T-helper 1 cell treated with Interleukin-12 subunit alpha and Interleukin-12 subunit beta and Interleukin-4 antibody, amounts not matched to agents 30 ng/mL and 1 ng/mL, for 36 hours (primary cell): Measurements from ENCODE around the gene IQGAP3. TPM values are rescaled to one million over a fixed set of nuclear protein-coding genes. Genes with fewer than 3 reads are reported as not detected.

ENCODE experiments used
- intact Hi-C: fragments of 100-400 bp; cut with micrococcal nuclease; formaldehyde crosslinking; loops from one replicate; pipeline ENCODE4 v1.15.1; 2024
- total RNA-seq: library from RNA; stranded (reverse); gene quantifications from 2 replicates; pipeline ENCODE4 v1.2.3, GENCODE V29; 2022

The IQGAP3 gene
- total RNA-seq, 1 donor from 2014 or later = 11.6 TPM

GRCh38 chr1:156488566-156489165 lies 83.7 kb downstream of the IQGAP3 start:
- intact Hi-C loops = no loop called here

- intact Hi-C loops = no loop called here
Observed at GRCh38 chr1:156487862-156488261, 84.5 kb downstream of the IQGAP3 start.

- intact Hi-C loops = no loop called here
Observed at GRCh38 chr1:156486421-156487344, 85.7 kb downstream of the IQGAP3 start.

GRCh38 chr1:156485984-156486383 lies 86.4 kb downstream of the IQGAP3 start:
- intact Hi-C loops = no loop called here

DNA sequence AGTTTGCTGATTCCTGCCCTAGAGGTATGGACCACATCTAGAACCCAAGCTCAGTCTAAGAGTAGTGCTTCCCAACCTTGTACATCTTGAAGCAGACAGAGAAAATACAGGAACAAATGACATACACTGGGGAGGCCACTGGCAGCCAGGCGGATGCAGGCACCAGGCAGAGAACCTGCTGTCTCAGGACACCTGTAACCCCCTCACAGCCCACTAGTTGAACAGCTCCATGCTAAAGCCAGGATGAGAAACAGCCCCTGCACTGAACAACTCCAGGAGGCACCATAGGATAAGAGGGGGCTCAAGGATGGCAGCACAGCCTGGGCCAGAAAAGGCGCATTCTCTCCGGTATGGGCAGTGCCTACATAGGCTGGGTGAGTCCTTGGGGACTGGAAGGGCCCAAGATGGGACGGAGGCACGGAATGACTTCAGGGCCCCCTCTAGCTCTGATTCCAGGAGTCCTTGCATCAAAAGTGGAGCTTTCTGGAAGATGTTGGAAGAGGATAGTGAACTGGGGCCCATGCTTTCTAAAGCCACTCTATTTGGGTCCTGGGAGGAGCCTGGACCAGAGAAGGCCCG lies 87.8 kb downstream of the IQGAP3 start:
- intact Hi-C loops = no loop called here

DNA sequence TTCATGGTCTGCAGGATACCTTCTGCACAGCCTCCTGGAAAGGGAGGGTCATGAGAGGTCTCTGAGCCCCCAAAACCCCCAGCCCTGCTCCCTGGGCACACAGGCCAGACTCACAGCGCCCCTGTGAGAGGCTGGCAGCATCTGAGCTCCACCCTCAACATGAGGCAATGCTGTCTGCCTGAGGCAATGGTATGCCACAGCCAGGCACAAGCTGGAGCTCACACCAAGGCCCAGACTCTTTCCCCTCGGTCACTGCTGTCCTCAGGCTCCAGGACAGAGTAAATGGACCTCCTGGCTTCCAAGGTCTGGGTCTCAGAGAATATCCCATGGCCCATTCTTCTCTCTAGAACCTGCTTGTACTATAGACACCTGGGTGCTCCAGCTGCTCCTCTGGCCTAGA lies 89.0 kb downstream of the IQGAP3 start:
- intact Hi-C loops = no loop called here

- intact Hi-C loops = no loop called here
Observed at GRCh38 chr1:156482276-156482675, 90.1 kb downstream of the IQGAP3 start.

GRCh38 chr1:156481527-156481926 lies 90.8 kb downstream of the IQGAP3 start:
- intact Hi-C loops = loop anchor here (2.0 kb wide), 3 partner anchors 63 to 119 kb away; partner anchors contain the start of gene GPATCH4

GRCh38 chr1:156480411-156481192 lies 91.8 kb downstream of the IQGAP3 start:
- intact Hi-C loops = loop anchor here (1.0 to 2.0 kb wide), 7 partner anchors 21 to 128 kb away; partner anchors contain the start of gene GPATCH4

GRCh38 chr1:156480016-156480370 lies 92.4 kb downstream of the IQGAP3 start:
- intact Hi-C loops = loop anchor here (1.0 to 2.0 kb wide), 7 partner anchors 21 to 128 kb away; partner anchors contain the start of gene GPATCH4

DNA sequence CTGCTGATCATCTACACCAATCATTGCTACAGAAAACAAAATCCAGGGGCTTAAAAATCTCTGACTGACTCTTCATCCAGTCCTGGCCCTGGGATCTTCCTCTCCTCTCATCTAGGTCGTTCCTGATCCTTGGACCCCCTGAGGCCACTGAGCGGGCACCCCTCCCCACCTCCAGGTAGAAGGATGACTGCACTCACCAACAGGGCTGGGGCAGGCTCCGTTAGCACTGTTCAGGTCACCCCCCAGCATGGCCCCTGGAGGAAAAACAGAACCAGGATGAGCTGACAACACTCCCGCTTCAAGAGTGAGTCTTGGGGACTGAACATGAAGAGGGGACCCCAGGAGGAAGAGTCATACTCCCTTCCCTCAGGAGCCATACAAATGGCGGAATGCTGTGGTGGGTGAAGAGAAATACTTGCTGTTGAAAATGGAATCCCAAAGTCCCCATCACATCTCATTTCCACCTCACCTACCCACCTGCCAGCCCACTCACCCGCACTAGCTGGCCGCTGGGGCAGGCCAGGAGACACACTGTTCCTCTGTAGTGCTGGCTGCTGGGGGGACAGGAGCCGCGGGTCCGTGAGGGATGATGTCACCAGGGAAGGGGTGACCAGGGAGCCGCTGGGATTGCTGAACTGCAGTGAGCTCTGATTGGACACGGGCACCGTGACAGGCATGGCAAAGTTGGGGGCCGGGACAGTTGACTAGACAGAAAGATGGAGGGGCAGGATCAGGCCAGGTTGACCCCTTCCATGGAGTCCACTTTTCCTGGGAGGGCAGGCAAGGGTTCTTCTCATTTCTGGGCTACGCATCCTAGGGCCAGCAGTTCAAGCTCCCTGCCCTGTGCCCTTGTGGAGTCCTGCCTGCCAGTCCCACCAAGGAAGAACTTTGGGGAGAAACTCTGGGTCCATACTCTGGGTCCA lies 93.0 kb downstream of the IQGAP3 start:
- intact Hi-C loops = loop anchor here (1.0 to 10.0 kb wide), 8 partner anchors 22 to 129 kb away; partner anchors contain the start of gene GPATCH4

GRCh38 chr1:156478250-156478627 lies 94.1 kb downstream of the IQGAP3 start:
- intact Hi-C loops = loop anchor here (10.0 kb wide), 1 partner anchor 47 kb away; no protein-coding TSS in a partner anchor

DNA sequence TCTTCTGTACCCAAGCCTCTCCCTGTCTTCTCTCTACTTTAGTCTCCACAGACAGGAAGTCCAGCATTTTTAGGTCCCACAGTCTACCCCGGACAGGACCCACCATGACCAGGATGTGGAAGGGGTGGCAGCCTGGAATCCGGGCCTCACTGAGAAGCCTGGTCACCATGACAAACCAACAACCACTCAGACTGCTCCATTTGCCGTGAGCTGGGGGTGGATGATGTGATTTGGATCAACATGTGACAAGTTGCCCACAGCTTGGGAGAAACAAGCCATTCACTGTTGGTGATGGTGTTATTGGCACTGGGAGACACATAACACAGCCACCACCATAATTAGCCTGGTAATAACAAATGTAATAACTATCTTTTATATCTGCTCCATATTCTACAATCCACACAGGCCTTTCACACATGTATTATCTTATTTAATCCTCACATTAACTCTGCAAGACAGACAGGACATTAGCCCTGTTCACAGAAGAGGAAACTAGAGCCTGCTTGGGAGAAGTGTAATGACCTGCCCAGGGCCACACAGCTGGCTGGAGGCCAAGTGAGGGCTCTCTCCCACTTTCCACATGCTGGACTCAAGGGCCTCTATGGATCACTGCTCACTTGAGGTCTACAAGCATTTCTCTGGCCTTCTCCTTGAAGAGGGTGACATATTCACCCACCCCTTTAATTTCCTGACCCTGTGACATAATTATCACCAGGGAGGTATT lies 94.7 kb downstream of the IQGAP3 start:
- intact Hi-C loops = loop anchor here (10.0 kb wide), 1 partner anchor 47 kb away; no protein-coding TSS in a partner anchor

DNA sequence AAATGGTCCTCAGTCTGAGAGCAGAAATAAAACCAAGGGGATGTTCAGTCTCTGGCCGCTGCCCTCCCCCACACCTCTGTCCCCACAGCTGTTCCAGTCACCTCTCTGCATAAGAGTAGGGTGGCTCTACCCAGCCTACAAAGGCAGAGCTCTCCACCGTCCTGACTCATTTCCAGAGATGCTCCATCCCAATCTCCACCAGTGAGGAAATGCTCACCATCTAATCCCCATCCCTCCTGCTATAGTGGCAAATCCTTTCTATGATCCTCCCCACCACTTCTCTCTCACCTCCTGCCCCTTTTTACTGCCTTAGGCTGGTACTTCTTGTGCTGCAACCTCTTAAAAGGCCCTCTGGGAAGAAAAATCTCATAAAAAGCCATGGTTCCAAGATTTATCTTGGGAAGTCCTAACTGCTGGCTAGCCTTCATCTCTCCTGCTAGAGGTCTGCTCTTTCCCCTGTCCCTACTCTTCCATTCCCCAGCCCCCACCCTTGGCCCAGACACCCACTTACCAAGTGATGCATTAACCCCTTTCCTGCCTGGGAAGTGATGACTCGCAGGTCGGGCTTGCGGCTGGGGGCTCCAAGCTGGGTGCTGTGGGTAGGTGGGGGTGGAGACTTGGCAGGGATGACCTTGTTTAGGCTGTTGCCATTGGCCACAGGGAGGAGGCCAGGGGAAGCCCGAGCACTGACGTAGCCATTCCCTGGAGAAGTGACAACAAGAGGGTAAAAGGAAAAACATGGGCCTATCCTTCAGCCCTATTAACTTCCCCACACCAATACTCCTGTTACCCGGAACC lies 95.7 kb downstream of the IQGAP3 start:
- intact Hi-C loops = loop anchor here (10.0 kb wide), 1 partner anchor 48 kb away; no protein-coding TSS in a partner anchor

- intact Hi-C loops = loop anchor here (10.0 kb wide), 1 partner anchor 49 kb away; no protein-coding TSS in a partner anchor
Observed at GRCh38 chr1:156475568-156476500, 96.5 kb downstream of the IQGAP3 start.
